Measurements from ENCODE around the gene MSH5. TPM values are rescaled to one million over a fixed set of nuclear protein-coding genes. Genes with fewer than 3 reads are reported as not detected.

Gene MSH5
- total RNA-seq, 1 donor from 2014 or later = 4.5 TPM

DNA sequence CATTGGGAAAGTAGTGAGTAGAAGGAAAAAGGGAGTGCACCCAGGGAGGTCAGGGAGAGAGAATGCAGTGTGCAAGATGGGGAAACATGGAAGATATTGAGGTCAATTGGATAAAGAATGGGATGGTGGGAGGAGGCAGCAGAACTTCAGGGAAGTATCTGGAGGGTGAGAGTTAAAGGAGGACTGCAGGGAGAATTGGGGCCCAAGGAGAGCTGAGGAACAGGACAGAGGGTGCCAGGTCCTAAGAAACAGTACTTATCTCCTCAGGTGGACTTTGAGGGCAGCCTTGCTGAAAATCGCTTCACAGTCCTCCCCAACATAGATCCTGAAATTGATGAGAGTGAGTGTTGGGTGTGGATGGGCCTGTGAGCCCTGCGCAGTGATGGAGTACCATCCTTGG lies 18.5 kb downstream of the MSH5 start:
- no peak for DNase-seq (ENCODE audit: low read depth in 2 of 2)

DNA sequence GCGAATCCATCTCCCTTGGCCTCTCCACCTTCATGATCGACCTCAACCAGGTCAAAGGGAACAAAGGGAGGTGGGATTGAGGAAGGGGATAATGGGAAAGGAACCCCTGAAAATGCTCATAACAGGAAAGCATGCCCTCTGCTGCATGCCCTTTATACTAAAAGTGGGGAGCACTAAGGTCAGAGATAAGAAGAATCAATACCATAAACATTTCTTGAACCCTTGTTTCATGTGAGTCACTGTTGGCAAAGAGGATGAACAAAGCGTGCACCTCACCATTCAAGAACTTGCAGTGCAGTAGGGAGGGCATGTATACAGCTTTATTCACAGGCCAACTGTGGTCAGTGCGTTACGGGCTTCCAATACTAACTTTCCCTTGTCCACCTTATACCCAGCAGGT lies 21.0 kb downstream of the MSH5 start:
- no peak for DNase-seq (ENCODE audit: low read depth in 2 of 2)

GRCh38 chr6:31761343-31761742 lies 21.5 kb downstream of the MSH5 start:
- no peak for DNase-seq (ENCODE audit: low read depth in 2 of 2)

DNA sequence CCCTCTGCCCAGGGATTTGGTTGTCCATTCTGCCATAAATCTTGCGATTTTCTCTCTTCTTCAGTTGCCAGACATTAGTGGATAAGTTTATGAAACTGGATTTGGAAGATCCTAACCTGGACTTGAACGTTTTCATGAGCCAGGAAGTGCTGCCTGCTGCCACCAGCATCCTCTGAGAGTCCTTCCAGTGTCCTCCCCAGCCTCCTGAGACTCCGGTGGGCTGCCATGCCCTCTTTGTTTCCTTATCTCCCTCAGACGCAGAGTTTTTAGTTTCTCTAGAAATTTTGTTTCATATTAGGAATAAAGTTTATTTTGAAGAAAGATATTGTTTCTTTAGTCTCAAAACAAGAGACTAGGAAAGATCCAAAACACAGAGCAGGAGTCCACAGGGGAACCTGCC lies 22.6 kb downstream of the MSH5 start, which contains the start of gene SAPCD1:
TSS of gene SAPCD1 (plus strand) at position 301 of the 400 bp plus-strand sequence. CDS start 399 bp downstream, outside the sequence.
- no peak for DNase-seq (ENCODE audit: low read depth in 2 of 2)

GRCh38 chr6:31762878-31763618 lies 23.2 kb downstream of the MSH5 start:
- no peak for DNase-seq (ENCODE audit: low read depth in 2 of 2)

GRCh38 chr6:31763619-31763940 lies 23.8 kb downstream of the MSH5 start:
- DNase-seq (ENCODE audit: low read depth in 2 of 2) = peak; percentile 63 to 89

DNA sequence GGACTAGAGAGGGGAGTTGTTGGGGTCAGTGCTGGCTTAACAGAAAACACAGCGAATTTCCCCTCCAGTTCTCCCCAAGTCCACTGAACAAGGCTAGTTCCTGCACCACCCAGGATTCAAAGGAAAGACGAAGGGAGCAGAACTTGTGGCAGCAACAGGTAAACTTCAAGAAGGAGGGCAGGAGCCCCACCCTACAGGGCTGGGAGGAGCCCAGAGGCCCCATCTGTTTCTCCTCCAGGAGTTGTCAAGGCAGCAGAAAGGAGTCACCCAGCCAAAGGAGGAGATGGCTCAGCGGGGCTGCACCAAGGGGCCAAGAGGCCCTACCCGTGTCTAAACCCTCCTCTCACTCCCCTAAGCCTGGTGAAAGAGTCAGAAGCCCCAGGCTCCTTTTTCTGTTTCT lies 24.4 kb downstream of the MSH5 start:
- DNase-seq (ENCODE audit: low read depth in 2 of 2) = no peak

DNA sequence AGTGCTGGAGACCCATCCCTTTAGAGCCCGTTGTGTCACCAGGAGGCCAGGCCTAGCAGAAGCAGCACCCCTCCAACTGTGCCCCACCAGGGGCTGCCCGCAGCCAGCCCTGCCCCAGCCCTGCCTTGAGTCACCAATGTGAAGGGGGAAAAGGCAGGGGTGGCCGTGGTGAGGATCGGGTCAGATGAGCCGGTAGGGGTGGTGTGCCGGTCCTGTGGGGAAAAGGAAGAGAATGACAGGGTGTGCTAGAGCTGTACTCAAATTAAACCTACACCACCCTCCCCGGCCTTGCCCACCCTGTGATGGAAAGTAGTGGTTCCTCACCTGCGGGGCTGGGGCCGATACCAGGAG lies 25.7 kb downstream of the MSH5 start:
- DNase-seq (ENCODE audit: low read depth in 2 of 2) = no peak

DNA sequence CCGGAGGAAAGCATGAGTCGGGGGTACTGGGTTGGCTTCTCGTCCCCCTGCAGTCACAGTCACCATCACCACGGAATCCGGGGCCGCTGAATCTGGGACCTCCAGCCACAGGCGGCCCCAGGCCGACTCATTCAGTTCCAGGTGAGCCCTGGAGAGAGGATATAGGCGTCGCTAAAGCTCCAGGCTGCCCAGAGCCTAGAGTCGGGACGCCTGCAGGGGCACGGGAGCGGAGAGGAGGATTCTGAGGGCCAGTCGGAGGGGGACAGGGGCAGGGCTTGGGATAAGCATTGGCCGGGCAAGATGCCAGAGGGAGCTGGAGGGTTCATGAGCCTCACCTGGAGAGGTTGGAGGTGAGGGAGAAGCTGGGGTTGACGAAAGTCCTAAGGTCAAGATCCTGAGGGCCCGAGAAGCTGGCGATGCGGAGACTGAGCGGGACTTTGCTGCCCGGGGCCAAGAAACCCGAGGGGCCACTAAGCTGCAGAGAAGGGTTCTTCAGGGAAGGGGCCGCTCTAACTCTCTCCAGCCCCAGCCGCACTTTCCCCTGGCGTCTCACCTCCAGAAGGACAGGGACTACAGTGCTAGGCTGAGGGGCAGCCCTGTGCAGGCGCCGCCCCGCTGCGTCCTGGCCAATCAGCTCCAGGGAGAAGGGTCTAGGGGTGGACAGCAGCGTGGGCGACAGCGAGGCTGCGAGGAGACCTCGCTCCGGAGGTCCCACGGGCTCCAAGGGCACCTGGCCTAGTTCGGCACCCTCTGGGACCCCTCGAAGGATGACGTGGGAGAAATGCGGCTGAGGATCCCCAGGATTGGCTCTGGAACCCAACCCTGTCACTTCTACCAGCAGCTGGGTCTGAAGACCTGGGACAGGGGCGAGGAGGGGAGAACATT lies 26.3 kb downstream of the MSH5 start:
- peak in 1 of 2 donors; percentile 45 for DNase-seq (ENCODE audit: low read depth in 2 of 2)

GRCh38 chr6:31767096-31767645 lies 27.4 kb downstream of the MSH5 start:
- DNase-seq (ENCODE audit: low read depth in 2 of 2) = no peak

GRCh38 chr6:31768363-31769257 lies 28.8 kb downstream of the MSH5 start:
- DNase-seq (ENCODE audit: low read depth in 2 of 2) = peak in 1 of 2 donors; percentile 30

- peak; percentile 39 to 67 for DNase-seq (ENCODE audit: low read depth in 2 of 2)
These were observed 30.0 kb downstream of the MSH5 start for GRCh38 chr6:31769684-31770371.

- DNase-seq (ENCODE audit: low read depth in 2 of 2) = no peak
These were observed 31.1 kb downstream of the MSH5 start for GRCh38 chr6:31770860-31771259.

DNA sequence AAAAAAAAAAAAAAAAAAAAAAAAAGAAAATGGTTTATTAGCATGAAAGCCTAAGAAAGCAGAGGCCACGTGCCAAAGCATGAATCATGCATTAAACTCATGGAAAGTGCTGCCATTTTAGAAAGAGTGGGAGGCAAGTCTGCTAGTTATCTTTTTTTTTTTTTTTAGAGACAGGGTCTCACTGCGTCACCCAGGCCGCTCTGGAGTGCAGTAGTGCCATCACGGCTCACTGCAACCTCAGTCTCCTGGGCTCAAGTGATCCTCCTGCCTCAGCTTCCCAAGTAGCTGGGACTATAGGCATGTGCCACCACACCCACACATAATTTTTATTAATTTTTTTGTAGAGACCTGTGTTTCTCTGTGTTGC lies 32.2 kb downstream of the MSH5 start:
- no peak for DNase-seq (ENCODE audit: low read depth in 2 of 2)

- DNase-seq (ENCODE audit: low read depth in 2 of 2) = no peak
These were observed 35.4 kb downstream of the MSH5 start for GRCh38 chr6:31775184-31775583.

DNA sequence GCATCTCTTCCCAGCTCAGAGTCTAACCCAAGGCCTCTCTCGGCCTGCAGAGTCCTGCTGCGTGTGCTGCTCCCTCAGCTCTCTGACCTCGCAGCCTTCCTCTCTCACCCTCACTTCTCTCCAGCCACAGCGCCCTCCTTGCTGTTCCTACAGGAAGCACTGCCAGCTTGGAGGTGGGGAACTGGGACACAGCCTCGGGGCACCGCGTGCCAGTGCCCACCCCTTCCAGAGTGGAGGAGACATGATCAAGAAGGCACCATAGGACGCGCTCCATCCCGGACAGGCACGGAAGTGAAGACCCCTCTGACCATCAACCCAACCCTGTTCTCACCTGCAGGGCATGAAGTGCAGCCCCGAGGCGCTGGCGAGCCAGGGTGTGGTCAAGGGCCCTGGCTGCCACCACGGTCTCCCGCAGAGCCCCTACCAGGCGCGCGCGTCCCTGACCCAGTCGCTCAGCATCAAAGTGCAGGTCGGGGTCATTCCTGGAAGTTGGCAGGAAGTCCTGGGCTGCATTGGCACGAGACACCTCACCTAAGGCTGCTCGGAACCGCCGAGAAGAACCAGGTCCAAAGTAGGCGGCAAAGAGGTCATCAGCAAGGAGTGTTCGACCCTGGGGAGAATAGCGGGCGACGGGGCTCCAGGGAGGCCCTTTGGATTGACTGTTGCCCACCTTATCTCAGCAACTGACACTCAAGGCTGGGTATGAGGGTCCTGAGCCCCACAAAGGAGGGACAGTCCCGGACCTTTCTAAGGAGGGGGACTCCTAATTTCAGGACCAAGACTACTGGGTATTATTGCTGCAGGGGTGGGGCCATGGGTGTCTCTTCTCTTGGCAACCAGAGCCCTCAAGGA lies 36.1 kb downstream of the MSH5 start:
- DNase-seq (ENCODE audit: low read depth in 2 of 2) = no peak

DNA sequence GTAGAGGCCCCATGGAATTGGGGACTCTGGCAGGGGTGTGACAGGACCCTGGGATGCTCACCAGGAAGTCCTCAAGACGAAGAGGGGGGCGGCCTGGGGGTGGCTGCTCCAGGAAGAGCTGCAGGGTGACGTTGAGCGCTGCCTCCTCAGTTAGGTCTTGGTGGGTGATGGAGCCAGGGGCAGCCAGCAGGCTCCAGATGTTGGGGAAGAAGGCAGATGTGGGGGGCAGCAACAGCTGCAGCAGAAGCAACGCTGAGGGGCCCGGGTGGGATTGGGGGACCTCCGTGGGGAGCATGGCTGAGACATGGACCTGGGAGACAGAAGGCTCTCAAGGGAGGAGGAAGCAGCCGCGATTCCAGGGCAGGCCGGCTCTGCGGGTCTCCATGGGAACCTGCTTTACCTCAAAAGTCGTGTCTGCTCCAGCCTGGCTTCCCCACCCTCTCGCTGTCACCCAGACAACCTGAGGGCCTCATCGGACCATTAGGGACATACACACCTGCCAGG lies 36.7 kb downstream of the MSH5 start:
- no peak for DNase-seq (ENCODE audit: low read depth in 2 of 2)

DNA sequence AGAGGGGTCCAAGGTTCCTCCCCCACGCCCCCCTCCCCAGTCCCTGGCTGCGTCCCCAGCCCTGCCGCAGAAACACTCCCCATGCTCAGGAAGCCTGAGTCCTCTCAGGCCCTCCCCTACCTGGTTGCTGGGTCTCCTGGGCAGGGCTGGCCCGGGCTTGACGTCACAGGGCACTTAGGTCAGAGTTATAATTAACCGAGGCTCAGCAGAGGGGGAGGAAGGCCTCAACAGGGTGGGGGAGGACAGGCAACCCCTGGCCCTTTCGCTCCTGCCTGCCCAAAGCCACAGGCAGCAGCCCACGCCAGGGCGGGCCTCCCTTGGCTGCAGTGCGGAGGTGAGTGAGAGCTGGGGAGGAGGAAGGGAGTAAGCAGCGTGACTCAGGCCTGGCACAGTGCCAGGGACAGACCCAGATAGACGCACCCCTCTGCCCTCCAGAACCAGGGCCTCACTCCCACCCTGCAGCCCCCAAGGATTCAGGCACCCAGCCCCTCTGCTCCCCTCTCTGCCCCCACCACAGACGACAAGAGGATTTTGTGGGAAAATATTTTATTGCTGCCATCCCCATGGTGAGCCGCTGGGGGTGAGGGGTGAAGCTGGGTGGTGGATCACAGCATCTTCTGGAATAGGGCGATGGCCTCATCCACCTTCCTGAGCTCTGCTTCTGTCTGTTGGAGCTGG lies 37.3 kb downstream of the MSH5 start, which contains the start of gene VWA7:
TSS of gene VWA7 (minus strand) at position 340 of the 678 bp plus-strand sequence. CDS start 549 bp downstream, outside the sequence.
- DNase-seq (ENCODE audit: low read depth in 2 of 2) = peak in 1 of 2 donors; percentile 58

GRCh38 chr6:31777667-31778050 lies 37.9 kb downstream of the MSH5 start:
- no peak for DNase-seq (ENCODE audit: low read depth in 2 of 2)
